ENCODE data around the gene TECPR1.

Gene TECPR1

DNA sequence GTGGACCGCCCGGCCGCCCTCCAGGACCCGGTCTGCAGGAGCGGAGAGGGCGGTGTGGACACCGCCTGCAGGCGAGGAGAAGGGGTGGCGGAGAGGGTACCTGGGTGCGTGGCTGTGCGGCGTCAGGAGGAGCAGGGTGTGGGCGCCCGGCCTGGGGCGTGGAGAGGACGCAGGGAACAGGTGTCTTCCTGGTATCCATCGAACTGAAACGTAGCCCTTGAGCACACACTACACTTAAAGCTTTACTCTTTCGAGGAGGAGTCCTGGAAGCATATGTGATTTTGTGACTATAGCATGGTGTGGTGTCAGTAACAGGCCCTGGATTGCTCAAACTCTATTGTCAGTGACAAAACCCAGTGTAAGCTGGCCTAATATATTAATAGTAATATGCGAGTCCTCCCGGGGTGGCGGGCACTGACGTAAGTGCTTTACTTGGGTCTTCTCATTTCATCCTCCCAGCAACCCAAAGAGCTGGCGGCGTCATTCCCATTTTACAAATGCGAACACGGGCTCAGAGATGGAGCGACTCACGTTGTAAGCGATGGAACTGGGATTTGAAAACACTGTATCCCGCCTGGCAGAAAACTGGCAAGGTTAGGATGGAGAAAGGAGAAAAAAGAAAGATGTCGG lies 508 bp upstream of the TECPR1 start:
- FAIRE-seq = no peak

DNA sequence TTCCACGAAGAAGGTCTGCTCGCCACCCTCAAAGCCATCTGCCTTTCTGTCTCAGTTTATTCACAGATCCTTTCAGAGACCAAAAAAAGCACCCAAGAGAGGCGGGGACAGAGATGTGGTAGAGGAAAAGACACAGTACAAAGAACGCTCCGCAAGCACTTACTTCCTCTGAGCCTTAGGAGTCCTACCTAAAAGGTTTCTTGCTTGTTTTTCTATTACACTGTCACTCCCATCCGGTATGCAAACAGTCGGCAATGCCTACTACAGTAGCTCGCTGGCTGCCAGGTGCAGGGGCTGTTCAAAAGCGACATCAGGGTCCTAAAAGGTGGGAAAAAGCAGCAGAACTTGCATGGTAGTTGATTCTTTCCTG lies 816 bp downstream of the TECPR1 start:
- FAIRE-seq (no peak), DNase-seq (ENCODE audit: insufficient read length, low spot score) (no peak)

More for the DNA sequence above, 508 bp upstream of the TECPR1 start:
- DNase-seq (ENCODE audit: insufficient read length, low spot score) = peak; percentile 11

DNA sequence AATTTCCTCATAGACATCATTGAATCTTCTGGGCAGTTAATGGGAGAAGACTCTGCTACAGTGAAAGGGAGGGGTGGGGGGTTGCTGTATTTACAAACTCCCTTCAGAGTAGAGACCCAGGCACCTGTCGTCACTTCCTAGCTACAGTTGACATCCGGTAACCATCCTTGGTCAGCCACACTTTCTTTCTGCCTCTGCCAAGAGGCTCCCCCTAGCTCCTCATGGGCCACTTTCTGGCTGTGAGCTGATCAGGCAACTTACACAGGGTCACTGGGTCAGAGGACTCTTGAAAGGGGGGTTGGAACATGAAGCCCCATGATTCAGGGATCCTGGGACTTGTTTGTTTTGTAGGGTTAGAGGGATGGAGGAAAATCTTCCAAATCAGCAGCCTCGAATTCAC lies 1.2 kb downstream of the TECPR1 start:
- FAIRE-seq (no peak), DNase-seq (ENCODE audit: insufficient read length, low spot score) (no peak)

DNA sequence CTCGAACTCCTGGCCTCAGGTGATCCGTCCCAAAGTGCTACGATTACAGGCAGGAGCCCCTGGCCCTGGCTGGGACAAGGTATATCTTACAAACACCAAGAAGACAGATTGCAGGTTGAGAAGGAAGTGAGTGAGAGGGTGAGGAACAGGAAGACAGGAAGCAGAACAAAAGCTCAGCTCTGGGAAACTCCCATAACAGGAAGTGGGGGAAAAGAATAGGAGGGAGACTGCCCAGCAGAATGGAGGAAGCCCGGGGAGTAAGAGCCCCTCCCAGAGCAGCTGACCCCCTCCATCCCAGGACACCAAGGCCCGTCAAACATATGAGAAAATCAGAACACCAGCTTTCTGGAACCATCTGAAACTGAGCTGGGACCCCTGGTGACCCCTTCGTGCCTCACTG lies 2.9 kb downstream of the TECPR1 start:
- DNase-seq (ENCODE audit: insufficient read length, low spot score) (no peak), FAIRE-seq (no peak)

DNA sequence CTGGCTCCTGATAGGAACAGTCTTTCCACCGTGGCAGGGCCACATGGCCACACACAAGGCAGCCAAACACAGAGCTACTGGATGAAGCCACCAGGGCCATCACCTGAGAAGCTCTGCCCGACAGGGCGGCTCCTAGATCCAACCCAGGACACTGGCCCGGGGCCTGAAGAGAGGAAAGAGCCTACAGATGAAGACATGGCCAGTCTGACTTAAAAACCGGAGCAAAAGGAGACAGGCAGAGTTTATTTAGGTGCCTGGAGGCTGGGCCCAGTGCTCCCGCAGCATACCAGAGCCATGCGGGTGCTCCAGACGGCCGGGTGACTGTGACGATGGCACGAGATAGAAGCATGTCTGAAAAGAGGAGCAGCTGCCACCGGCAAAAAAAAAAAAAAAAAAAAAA lies 3.9 kb downstream of the TECPR1 start:
- no peak for FAIRE-seq

DNA sequence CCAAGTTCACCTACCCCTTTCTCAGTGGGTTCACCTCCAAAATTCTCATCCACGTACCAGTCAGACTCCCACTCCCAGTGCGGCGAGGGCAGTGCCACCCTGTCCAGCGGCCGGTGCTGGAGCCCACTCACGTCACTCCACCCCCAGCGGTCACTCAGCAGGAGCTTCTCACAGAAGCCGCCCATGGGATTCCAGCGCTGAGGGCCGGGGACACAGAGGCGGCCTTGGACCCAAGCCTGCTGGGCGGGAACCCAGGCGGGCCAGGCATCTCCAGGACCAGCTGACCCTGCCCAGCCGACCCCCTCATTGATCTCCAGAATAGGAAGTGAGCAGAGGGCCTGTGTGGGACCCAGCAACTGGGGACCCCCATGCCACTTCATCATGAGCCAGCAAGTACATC lies 7.2 kb downstream of the TECPR1 start:
- DNase-seq (ENCODE audit: insufficient read length, low spot score) (no peak), FAIRE-seq (no peak)

More for the DNA sequence above, 3.9 kb downstream of the TECPR1 start:
- DNase-seq (ENCODE audit: insufficient read length, low spot score) = no peak

DNA sequence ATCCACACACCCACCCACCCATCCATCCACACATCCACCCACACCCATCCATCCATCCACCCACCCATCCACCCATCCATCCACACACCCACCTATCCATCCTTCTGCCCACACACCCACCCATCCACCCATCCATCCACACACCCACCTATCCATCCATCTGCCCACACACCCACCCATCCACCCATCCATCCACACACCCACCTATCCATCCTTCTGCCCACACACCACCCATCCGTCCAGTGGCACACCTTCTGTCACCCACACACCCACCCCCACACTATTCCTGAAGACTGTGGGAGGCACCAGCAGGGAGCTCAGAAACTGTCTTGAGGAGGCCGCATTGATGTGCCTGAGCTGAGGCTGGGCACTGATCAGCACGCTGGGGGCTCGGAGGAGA lies 9.1 kb downstream of the TECPR1 start:
- no peak for DNase-seq (ENCODE audit: insufficient read length, low spot score)
- FAIRE-seq = no peak

DNA sequence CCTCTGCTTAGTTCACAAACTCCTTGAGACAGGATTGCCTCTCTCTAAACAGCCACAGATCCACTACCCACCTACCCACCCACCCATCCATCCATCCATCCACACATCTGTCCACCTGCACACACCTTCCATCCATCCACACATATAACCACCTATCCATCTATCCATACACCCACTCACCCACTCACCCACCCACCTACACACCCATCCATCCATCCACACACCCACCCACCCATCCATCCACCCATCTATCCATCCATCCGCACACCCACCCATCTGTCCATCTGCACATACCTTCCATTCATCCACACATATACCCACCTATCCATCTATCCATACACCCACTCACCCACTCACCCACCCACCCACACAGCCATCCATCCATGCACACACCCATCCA lies 9.7 kb downstream of the TECPR1 start:
- FAIRE-seq (no peak), DNase-seq (ENCODE audit: insufficient read length, low spot score) (no peak)

DNA sequence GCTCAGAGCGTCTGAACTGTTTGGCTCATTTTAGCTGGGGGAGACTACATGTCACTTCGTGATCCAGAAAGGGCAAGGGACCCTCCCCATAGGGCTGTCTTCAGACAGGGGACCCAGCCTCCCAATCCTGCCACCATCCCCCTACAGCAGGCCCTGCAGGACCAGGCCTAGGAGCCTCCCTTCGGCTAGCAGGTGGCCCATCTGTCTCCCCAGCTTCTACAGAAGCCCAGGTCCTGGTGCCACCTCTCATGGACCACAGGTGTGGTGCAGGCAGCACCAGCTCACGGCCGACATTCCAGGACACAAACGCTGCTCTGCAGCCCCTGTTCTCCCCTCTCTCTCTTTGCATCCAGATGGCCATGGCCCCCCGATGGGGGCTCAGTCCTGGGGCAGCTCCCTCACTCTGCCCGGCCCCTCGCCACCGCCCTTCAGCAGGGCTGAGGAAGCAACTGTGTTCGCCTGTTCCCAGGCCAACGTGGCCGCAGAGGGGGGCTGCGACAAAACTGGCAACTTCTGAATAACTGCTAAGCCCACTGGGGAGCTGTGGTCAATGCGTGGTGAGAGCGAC lies 10.3 kb downstream of the TECPR1 start:
- DNase-seq (ENCODE audit: insufficient read length, low spot score) = no peak
- no peak for FAIRE-seq

DNA sequence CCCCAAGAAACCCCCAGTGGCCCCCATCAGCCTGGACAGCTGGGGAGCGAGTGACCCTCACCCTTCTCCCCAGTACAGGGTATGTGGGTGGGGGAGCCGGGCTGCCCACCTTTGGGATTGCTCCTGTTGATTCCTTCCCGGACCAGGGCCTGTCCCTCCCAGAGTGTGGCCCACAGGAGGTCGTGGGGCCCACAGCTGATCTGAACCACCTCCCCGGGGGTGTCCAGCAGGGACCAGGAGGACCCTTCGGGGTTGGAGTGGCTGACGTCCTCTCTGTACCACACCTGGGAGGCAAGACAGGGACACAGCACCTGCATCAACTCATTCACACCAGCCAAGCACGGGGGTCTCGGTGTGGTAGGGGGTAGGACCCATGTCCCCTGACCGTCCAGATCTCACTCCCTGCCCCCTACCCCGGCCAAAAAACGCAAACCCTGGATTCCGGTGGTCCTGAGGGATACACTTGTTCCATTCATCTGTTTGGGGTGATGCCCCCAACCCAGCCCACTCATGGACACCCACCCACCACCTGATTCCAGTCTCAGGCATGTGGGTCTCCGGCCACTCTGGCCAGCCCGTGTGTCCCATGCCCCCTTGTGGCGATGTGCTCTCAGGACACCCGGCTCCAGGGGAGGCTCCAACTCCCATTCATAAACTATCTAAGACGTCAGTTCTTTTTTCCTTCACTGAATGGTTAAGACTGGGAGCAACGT lies 10.9 kb downstream of the TECPR1 start:
- DNase-seq (ENCODE audit: insufficient read length, low spot score) = peak; percentile 53
- FAIRE-seq = no peak

DNA sequence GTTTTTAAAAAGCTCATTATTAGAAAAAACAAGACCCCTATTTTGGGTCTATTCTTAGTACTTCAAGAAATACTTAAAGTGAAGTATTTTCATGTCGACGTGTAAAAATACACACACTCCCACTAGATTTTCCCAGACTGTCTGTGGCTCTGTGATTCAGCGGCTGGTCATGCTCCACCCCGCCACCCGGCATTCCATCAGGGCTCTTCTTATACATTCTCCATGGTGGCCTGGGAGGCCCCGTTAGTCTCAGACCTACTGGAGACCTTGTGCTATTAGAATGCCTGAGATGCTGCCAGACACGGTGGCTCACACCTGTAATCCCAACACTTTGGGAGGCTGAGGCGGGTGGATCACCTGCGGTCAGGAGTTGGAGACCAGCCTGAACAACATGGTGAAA lies 13.1 kb downstream of the TECPR1 start:
- DNase-seq (ENCODE audit: insufficient read length, low spot score) (no peak), FAIRE-seq (no peak)

DNA sequence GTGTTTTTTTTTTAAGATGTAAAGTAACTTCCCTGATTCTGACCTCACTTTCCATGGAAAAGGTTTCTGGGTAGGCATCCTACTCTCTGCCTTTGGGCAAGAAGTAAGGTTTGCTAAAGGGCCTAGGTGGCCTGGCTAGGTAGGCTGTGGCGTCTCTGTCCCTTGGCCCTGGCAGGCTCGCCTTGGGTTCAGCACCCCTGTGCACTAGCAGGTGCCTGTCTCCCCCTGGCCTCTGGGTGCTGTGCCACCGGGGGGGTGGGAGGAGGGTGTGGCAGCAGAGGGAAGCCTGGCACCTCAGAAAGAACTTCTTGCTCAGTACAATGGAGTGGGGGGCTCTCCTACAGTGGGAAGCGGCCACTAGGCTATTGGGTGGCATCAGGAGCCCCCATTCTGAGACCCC lies 14.0 kb downstream of the TECPR1 start:
- DNase-seq (ENCODE audit: insufficient read length, low spot score) (no peak), FAIRE-seq (no peak)

DNA sequence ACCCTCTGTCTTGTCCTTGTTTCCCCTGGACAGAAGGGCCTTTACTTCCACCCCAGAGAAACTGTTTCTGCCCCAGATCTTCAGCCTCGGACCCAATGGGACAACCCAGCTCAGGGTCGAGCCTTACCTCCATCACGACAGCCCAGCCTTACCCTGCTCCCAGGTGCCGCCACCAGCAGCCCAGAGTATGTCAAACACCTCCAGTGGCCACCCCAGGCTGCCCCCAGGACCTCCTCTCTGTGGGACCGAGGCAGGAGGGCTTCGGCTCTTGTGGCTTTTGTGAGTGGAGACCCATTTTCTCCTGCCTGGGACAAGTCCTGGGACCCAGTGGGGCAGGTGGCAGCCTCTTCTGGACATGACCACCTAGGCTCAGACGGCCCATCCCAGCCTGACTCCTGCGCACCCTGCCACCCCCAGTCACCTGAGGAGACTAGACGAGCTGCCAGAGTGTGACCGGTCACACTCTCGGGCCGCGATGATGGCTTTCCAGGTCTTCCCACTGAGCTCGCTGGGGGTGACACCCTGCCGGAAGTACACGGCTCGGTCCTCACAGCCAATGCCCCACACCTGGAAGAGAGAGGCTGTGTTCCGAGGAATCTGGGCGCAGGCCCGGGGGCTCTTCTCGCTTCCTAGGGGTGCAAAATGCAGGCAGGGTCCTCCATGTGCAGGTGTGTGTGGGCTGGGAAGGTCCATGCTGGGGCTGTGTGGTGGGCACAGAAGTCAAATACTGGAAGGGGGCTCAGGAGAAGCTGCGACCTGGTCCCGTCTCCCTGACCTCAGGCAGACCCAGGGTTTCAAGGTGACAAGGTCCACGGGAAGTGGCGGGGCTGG lies 15.5 kb downstream of the TECPR1 start:
- no peak for DNase-seq (ENCODE audit: insufficient read length, low spot score)
- FAIRE-seq = no peak

DNA sequence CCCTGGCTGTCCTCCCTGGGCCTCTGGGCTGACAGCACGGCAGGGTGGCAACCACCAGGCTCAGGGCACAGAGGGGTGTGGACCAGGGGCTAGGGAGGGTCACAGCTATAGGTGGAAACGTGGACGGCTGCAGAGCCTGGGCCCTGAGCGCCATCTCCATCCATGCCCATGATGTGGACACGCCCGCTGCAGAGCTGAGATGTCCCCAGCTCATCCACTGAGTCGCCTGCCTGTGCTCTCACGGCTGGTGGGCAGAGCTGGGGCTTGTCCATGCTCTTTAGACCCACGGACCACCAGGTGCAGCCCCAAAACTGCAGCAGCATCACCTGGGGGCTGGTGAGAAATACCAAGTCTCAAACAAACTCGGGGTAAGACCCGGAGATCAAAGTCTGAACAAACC lies 16.1 kb downstream of the TECPR1 start:
- no peak for FAIRE-seq
- no peak for DNase-seq (ENCODE audit: insufficient read length, low spot score)

DNA sequence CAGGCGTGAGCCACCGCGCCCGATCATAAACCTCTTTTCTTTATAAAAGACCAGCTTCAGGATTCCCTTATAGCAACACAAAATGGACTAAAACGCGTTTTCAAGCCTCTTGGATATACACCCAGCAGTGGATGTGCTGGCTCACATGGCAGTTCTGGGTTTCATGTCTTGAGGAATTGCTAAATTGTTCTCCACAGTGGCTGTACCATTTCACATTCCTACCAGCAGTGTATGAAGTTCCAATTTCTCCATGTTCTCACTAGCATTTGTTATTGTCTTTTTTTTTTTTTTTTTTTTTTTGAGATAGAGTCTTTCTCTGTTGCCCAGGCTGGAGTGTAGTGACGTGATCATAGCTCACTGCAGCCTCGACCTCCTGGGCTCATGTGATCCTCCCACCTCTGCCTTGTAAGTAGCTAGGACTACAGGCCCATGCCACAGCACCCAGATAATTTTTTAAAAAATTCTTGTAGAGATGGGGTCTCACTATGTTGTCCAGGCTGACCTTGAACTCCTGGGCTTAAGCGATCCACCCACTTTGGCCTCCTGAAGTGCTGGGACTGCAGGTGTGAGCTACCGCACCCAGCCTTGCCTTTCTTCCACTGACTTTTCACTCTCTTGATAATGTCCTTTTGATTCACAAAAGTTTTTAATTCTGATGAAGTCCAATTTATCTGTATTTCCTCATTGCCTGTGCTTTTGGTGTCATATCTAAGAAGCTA lies 17.4 kb downstream of the TECPR1 start:
- FAIRE-seq (no peak), DNase-seq (ENCODE audit: insufficient read length, low spot score) (no peak)

DNA sequence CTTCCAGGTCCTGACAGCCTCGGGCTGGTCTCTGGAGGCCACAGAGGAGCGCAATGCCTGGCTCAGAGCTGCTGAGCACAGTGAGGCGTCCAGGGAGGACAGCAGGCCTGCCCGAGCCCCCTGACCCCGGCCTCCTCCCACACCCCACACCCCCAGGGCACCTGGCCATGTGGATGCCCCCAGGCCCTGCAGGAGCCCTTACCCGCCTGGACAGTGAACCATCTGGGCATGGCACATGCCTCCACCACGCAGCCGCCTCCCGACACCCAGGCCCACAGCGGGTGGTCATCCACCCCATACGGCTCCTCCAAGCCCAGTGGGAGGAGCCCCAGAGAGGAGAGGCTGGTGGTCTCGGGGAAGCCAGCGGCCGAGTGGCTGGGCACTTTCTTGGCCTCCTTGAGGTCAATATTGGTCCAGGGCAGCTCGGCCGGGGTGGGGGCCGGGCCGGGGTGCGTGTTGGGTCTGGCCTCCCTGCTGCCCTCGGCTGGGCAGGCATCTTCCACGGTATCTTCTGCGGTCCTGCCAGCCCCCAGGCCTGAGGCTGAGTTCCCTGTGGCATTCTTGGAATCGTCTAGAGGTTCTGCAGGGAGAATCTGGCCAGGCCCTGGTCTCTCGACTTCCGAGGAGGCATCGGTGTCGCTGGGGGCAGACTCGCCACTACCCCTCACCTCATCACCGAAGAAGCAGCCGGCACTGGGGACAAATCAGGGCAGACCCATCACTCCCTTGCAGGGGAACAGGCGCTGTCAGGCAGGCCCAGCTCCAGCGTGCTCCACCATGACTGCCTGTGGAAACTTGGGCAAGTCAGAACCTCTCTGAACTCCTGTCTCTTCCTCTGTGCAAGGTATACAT lies 18.6 kb downstream of the TECPR1 start:
- FAIRE-seq = no peak

DNA sequence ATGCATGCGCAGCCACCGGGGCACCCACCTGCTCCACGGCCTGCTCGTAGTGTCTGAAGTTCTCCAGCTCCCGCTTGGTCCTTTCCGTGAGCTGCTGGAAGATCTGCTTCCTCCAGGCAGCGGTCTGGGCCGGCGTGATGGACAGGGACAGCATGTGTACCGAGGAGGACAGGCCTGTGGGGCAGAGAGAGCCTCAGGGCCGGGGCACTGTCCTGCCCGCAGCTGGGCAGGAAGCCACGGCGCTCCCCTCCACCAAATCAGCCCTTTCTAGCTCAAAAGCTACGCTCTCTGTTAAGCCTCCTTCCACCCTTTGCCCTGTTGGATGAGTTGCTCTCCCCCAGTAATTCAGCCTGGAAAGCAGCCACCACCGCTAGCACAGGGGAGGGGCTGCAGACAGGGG lies 19.2 kb downstream of the TECPR1 start:
- FAIRE-seq (no peak), DNase-seq (ENCODE audit: insufficient read length, low spot score) (no peak)

More for the DNA sequence above, 18.6 kb downstream of the TECPR1 start:
- DNase-seq (ENCODE audit: insufficient read length, low spot score) = no peak

DNA sequence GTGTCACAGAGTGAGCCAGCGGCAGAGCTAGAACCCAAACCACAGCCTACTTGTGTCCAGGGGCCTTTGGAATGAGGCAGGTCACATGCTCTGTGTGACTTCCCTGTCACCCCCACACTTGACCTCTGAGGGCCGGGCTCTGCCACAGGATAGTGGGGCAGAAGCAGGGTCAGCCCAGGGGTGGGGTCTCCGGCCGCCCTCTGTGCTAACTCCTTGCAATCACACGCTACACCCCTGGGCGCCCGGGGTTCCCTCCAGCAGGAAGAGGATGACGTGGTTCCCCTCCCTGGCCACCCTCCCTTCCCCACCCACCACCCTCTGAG lies 19.8 kb downstream of the TECPR1 start:
- DNase-seq (ENCODE audit: insufficient read length, low spot score) (no peak), FAIRE-seq (no peak)

DNA sequence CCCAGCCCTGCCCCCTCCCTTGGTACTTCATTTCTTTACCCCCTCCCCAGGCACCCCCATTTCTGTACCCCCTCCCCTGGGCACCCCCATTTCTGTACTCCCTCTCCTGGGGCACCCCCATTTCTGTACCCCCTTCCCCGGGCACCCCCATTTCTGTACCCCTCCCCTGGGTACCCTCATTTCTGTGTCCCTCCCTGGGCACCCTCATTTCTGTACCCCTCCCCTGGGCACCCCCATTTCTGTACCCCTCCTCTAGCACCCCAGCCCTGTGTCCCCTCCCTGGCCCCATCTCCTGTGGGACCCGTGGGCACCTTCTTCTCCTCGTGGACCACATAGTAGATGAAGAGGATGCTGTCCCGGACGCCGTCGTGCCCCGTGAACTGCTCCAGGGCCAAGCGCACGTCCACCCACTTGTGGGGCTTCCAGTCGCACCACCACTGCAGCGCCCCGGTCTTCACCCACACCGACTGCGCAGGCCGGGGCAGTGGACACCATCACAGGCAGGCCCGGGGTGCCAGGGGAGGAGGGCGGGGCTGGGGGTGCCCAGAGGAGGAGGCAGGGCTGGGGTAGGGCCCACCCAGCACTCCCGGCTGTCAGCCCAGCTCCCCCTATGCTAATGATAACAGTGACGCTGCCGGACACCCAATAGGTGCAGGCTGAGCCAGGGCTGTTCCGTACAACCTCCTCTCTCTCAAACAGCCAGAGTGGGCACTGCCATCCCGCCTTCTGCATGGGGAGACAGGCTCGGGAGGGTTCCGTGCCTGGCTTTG lies 20.4 kb downstream of the TECPR1 start:
- FAIRE-seq (no peak), DNase-seq (ENCODE audit: insufficient read length, low spot score) (no peak)
